Trophoblast cell (in vitro differentiated cells and primary cell): ENCODE measurements around the gene ARV1.
A peak's percentile ranks its signal among the peaks of the same experiment; 100 is the strongest.

Source experiments
- DNase-seq, 2 donors: peaks; one replicate each; pipeline ENCODE4 v3.0.0-alpha.2; 2016
- H2AFZ ChIP-seq: 2 replicates; pipeline ENCODE4 v1.6.1; 2013; ENCODE audit warnings: low read length, moderate library complexity, mild to moderate bottlenecking; ENCODE audit not compliant: insufficient read depth, poor library complexity
- H2AK5ac ChIP-seq: 2 replicates; pipeline ENCODE4 v1.6.1; 2013; ENCODE audit warnings: mild to moderate bottlenecking, low read length
- H2BK120ac ChIP-seq: 2 replicates; pipeline ENCODE4 v1.6.1; 2013; ENCODE audit warnings: low read length, mild to moderate bottlenecking, moderate library complexity; ENCODE audit not compliant: insufficient read depth, poor library complexity
- H2BK12ac ChIP-seq: 2 replicates; pipeline ENCODE4 v1.6.1; 2013; ENCODE audit warnings: mild to moderate bottlenecking, low read length, moderate library complexity
- H2BK5ac ChIP-seq: 2 replicates; pipeline ENCODE4 v1.6.1; 2013; ENCODE audit warnings: low read length, low read depth, moderate library complexity, mild to moderate bottlenecking; ENCODE audit not compliant: poor library complexity
- H3K14ac ChIP-seq: 2 replicates; pipeline ENCODE4 v1.6.1; 2013; ENCODE audit warnings: mild to moderate bottlenecking, low read length
- H3K18ac ChIP-seq: 2 replicates; pipeline ENCODE4 v1.6.1; 2013; ENCODE audit warnings: mild to moderate bottlenecking, low read length
- H3K23ac ChIP-seq: 2 replicates; pipeline ENCODE4 v1.6.1; 2013; ENCODE audit warnings: low read length
- H3K27ac ChIP-seq: 2 replicates; pipeline ENCODE4 v1.5.1; 2013; ENCODE audit warnings: low read depth, mild to moderate bottlenecking, inconsistent platforms, low read length, moderate library complexity
- H3K27me3 ChIP-seq: 2 replicates; pipeline ENCODE4 v1.6.1; 2013; ENCODE audit warnings: inconsistent platforms, mild to moderate bottlenecking, low read length, moderate library complexity; ENCODE audit not compliant: insufficient read depth
- H3K36me3 ChIP-seq, 2 experiments: 1 replicate in 1 of 2; 2 replicates in 1 of 2; pipeline ENCODE4 v1.6.1; 2013; ENCODE audit warnings: low read length in 2 of 2, mild to moderate bottlenecking in 2 of 2, moderate library complexity in 1 of 2; ENCODE audit not compliant: insufficient read depth in 2 of 2, control insufficient read depth in 1 of 2
- H3K4ac ChIP-seq: 2 replicates; pipeline ENCODE4 v1.6.1; 2013; ENCODE audit warnings: low read depth, mild to moderate bottlenecking, low read length, moderate library complexity
- H3K4me1 ChIP-seq, 2 experiments: 1 replicate in 1 of 2; 2 replicates in 1 of 2; pipeline ENCODE4 v1.6.1; 2013; ENCODE audit warnings: low read length in 2 of 2, mild to moderate bottlenecking in 2 of 2, moderate library complexity in 1 of 2; ENCODE audit not compliant: insufficient read depth in 2 of 2, control insufficient read depth in 1 of 2
- H3K4me2 ChIP-seq: 2 replicates; pipeline ENCODE4 v1.6.1; 2013; ENCODE audit warnings: inconsistent platforms, mild to moderate bottlenecking, low read length, moderate library complexity
- H3K4me3 ChIP-seq: 2 replicates; pipeline ENCODE4 v1.5.1; 2013; ENCODE audit warnings: mild to moderate bottlenecking, low read depth, low read length, inconsistent platforms
- H3K79me1 ChIP-seq: one replicate; pipeline ENCODE4 v1.6.1; 2013; ENCODE audit warnings: low read length
- H3K79me2 ChIP-seq: 2 replicates; pipeline ENCODE4 v1.6.1; 2013; ENCODE audit warnings: low read length, mild to moderate bottlenecking; ENCODE audit not compliant: control insufficient read depth, insufficient read depth, poor library complexity
- H3K9ac ChIP-seq: 2 replicates; pipeline ENCODE4 v1.6.1; 2013; ENCODE audit warnings: mild to moderate bottlenecking, low read length
- H3K9me3 ChIP-seq: 2 replicates; pipeline ENCODE4 v1.6.1; 2013; ENCODE audit warnings: low read depth, mild to moderate bottlenecking, control low read depth, inconsistent platforms, low read length; ENCODE audit not compliant: insufficient read depth
- H4K12ac ChIP-seq: 2 replicates; pipeline ENCODE4 v1.6.1; 2013; ENCODE audit warnings: low read depth, mild to moderate bottlenecking, low read length, moderate library complexity
- H4K8ac ChIP-seq: 2 replicates; pipeline ENCODE4 v1.6.1; 2013; ENCODE audit warnings: low read depth, mild to moderate bottlenecking, low read length, moderate library complexity
- H4K91ac ChIP-seq: one replicate; pipeline ENCODE4 v1.6.1; 2013; ENCODE audit warnings: low read depth, mild to moderate bottlenecking, low read length, moderate library complexity
- WGBS: extraction: QIAGEN DNeasy Blood & Tissue Kit; methylation state at CpG from one replicate; pipeline ENCODE4 v1.1.7; 2013; ENCODE audit warnings: missing lambda C conversion rate; ENCODE audit not compliant: insufficient read length, insufficient coverage; ENCODE audit errors: extremely low coverage; 5-methylcytosine and 5-hydroxymethylcytosine counted together

The ARV1 gene

GRCh38 chr1:231035799-231036198 is 56.9 kb downstream of the ARV1 start:
- H3K9me3 ChIP-seq = no peaks in the 10 kb centered on the region
- no peak overlapping the region for H4K12ac ChIP-seq
- H3K4me1 ChIP-seq = peaks cover 20 to 33% of the 10 kb centered on the region in 2 experiments
- no peak overlapping the region for H3K27ac ChIP-seq
- no peak for DNase-seq
- H3K9ac ChIP-seq = no peak overlapping the region
- peaks cover 22% of the 10 kb centered on the region for H3K79me2 ChIP-seq
- H2BK120ac ChIP-seq = no peak overlapping the region
- no peak overlapping the region for H3K23ac ChIP-seq
- peaks cover 4 to 5% of the 10 kb centered on the region in 2 experiments for H3K36me3 ChIP-seq
- no peak overlapping the region for H4K91ac ChIP-seq
- no peak overlapping the region for H2AK5ac ChIP-seq
- no peak overlapping the region for H3K4me2 ChIP-seq
- no peak overlapping the region for H3K4me3 ChIP-seq
- H3K4ac ChIP-seq = peak overlapping the region; percentile 41
- H2BK12ac ChIP-seq = no peak overlapping the region
- no peaks in the 10 kb centered on the region for H3K27me3 ChIP-seq
- no peak overlapping the region for H2BK5ac ChIP-seq
- WGBS = no CpG with 5 or more reads among the region's 1 CpG
- H3K18ac ChIP-seq = no peak overlapping the region
- H3K14ac ChIP-seq = no peak overlapping the region
- H3K79me1 ChIP-seq = peaks cover 26% of the 10 kb centered on the region
- no peak overlapping the region for H4K8ac ChIP-seq
- H2AFZ ChIP-seq = no peak overlapping the region

GRCh38 chr1:231036416-231036815 is 57.5 kb downstream of the ARV1 start:
- H3K36me3 ChIP-seq = peaks cover 4 to 5% of the 10 kb centered on the region in 2 experiments
- no peak overlapping the region for H3K9ac ChIP-seq
- no peak overlapping the region for H2AFZ ChIP-seq
- H2BK120ac ChIP-seq = no peak overlapping the region
- no peak overlapping the region for H3K27ac ChIP-seq
- H3K4ac ChIP-seq = no peak overlapping the region
- no peak overlapping the region for H4K91ac ChIP-seq
- H3K14ac ChIP-seq = no peak overlapping the region
- no peak overlapping the region for H4K12ac ChIP-seq
- no peak overlapping the region for H2AK5ac ChIP-seq
- peaks cover 22 to 35% of the 10 kb centered on the region in 2 experiments for H3K4me1 ChIP-seq
- no peaks in the 10 kb centered on the region for H3K9me3 ChIP-seq
- H3K4me3 ChIP-seq = no peak overlapping the region
- no peak overlapping the region for H3K23ac ChIP-seq
- H3K18ac ChIP-seq = no peak overlapping the region
- H2BK5ac ChIP-seq = no peak overlapping the region
- peaks cover 29% of the 10 kb centered on the region for H3K79me1 ChIP-seq
- peaks cover 22% of the 10 kb centered on the region for H3K79me2 ChIP-seq
- DNase-seq = peak in 1 of 2 donors; percentile 5
- H2BK12ac ChIP-seq = no peak overlapping the region
- H3K4me2 ChIP-seq = no peak overlapping the region
- H3K27me3 ChIP-seq = no peaks in the 10 kb centered on the region
- H4K8ac ChIP-seq = no peak overlapping the region
- WGBS = no CpG with 5 or more reads among the region's 5 CpGs

- peak overlapping the region; percentile 69 for H3K18ac ChIP-seq
- no peaks in the 10 kb centered on the region for H3K9me3 ChIP-seq
- no CpG with 5 or more reads among the region's 13 CpGs for WGBS
Measured at GRCh38 chr1:231037585-231038517, 59.0 kb downstream of the ARV1 start.

GRCh38 chr1:231039161-231040018 is 60.5 kb downstream of the ARV1 start:
- peak overlapping the region; percentile 51 for H4K12ac ChIP-seq
- no peaks in the 10 kb centered on the region for H3K27me3 ChIP-seq
- H2BK5ac ChIP-seq = peak overlapping the region; percentile 93
- peak overlapping the region; percentile 93 for H4K91ac ChIP-seq
- no CpG with 5 or more reads among the region's 91 CpGs for WGBS
- H3K14ac ChIP-seq = peak overlapping the region; percentile 69
- H3K4me2 ChIP-seq = peak overlapping the region; percentile 58
- peak overlapping the region; percentile 87 for H3K4me3 ChIP-seq
- no peaks in the 10 kb centered on the region for H3K9me3 ChIP-seq
- peak in 1 of 2 donors; percentile 51 for DNase-seq
- no peak overlapping the region for H3K23ac ChIP-seq
- H3K18ac ChIP-seq = peak overlapping the region; percentile 99
- H4K8ac ChIP-seq = peak overlapping the region; percentile 75
- peaks cover 0 to 3% of the 10 kb centered on the region in 2 experiments for H3K36me3 ChIP-seq
- H3K4me1 ChIP-seq = peaks cover 16 to 25% of the 10 kb centered on the region in 2 experiments
- H3K79me2 ChIP-seq = peaks cover 15% of the 10 kb centered on the region
- H2BK12ac ChIP-seq = peak overlapping the region; percentile 59
- H3K4ac ChIP-seq = peak overlapping the region; percentile 80
- H3K9ac ChIP-seq = peak overlapping the region; percentile 82
- peak overlapping the region; percentile 95 for H2AFZ ChIP-seq
- H3K27ac ChIP-seq = peak overlapping the region; percentile 69
- peak overlapping the region; percentile 96 for H2BK120ac ChIP-seq
- H2AK5ac ChIP-seq = no peak overlapping the region
- peaks cover 26% of the 10 kb centered on the region for H3K79me1 ChIP-seq

More at GRCh38 chr1:231037585-231038517, 59.0 kb downstream of the ARV1 start:
- Histone ChIP-seq H3K36me3 (peaks cover 4 to 5% of the 10 kb centered on the region in 2 experiments), H3K4ac (peak overlapping the region; percentile 93), H2AFZ (no peak overlapping the region), H3K79me1 (peaks cover 29% of the 10 kb centered on the region), H3K4me2 (peak overlapping the region; percentile 24), H2BK120ac (peak overlapping the region; percentile 80), H3K27me3 (no peaks in the 10 kb centered on the region), H2BK12ac (peak overlapping the region; percentile 46), H2AK5ac (peak overlapping the region; percentile 11), H2BK5ac (peak overlapping the region; percentile 61), H3K9ac (no peak overlapping the region), H3K14ac (peak overlapping the region; percentile 85), H3K23ac (no peak overlapping the region), H4K8ac (peak overlapping the region; percentile 68), H4K12ac (no peak overlapping the region), H3K79me2 (peaks cover 19% of the 10 kb centered on the region), H3K27ac (peak overlapping the region; percentile 75), H3K4me1 (peaks cover 21 to 31% of the 10 kb centered on the region in 2 experiments), H4K91ac (peak overlapping the region; percentile 36), H3K4me3 (no peak overlapping the region)
- peak; percentile 43 to 71 for DNase-seq
